ENCODE measurements around the gene TP53BP2.
"Not testable (repeated sequence)": the region's sequence is repeated elsewhere in the genome, so short reads cannot be mapped to it uniquely, and the experiment has no call there.

GRCh38 chr1:223817265-223817664 lies 28.5 kb downstream of the TP53BP2 start:
- TF ChIP-seq CTCF (IDR thresholded peaks at IDR 0.05); POLR2A (IDR thresholded peaks at IDR 0.05; ENCODE audit: low read depth); EP300 (IDR thresholded peaks at IDR 0.05): not testable (repeated sequence)
